ENCODE measurements around the gene GKN2. TPM values are rescaled to one million over a fixed set of nuclear protein-coding genes. Genes with fewer than 3 reads are reported as not detected.

The GKN2 gene, protein sequence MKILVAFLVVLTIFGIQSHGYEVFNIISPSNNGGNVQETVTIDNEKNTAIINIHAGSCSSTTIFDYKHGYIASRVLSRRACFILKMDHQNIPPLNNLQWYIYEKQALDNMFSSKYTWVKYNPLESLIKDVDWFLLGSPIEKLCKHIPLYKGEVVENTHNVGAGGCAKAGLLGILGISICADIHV
- total RNA-seq, result not detected

DNA sequence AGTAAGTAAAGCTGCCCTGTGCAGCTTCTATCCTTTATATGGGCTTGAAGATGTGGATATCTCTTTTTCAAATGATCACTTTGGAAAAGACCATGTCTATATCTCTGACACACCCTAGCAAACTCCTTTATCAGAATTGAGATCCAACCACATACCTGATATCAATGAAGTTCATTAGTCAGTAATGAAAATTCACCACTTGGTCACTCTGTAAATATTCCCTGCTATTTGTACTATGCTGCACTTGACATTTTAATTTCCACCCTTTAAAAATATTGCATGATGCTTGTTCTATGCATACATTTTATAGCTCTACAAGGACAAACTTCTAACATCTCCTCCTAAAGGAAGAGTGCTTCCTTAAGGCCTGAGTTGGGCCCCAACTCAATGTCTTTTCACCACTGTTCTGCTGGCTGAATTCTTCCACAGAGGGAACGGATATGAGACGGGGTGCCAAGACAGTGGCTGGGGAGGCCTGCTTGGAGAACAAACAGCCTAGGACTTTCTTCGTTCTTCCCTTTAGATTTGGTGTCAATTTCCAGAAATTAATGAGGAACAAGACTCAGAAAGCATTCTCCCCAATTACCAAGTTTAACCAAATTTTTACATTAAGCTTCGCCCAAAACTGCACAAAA lies at the start of gene GKN2:
GKN2 (minus strand) TSS at position 7 of the 635 bp plus-strand sequence. CDS start 32 bp downstream, outside the sequence.
- no peaks in the 10 kb centered on the region for H3K36me3 ChIP-seq
- no peak within 1 kb of the TSS for H3K27ac ChIP-seq
- H3K4me1 ChIP-seq, result no peaks in the 10 kb centered on the region
- no peak for DNase-seq (ENCODE audit: low spot score)
- H3K27me3 ChIP-seq, result no peaks in the 10 kb centered on the region
- no peaks in the 10 kb centered on the region for H3K9me3 ChIP-seq
- TF ChIP-seq, protein P1, sequence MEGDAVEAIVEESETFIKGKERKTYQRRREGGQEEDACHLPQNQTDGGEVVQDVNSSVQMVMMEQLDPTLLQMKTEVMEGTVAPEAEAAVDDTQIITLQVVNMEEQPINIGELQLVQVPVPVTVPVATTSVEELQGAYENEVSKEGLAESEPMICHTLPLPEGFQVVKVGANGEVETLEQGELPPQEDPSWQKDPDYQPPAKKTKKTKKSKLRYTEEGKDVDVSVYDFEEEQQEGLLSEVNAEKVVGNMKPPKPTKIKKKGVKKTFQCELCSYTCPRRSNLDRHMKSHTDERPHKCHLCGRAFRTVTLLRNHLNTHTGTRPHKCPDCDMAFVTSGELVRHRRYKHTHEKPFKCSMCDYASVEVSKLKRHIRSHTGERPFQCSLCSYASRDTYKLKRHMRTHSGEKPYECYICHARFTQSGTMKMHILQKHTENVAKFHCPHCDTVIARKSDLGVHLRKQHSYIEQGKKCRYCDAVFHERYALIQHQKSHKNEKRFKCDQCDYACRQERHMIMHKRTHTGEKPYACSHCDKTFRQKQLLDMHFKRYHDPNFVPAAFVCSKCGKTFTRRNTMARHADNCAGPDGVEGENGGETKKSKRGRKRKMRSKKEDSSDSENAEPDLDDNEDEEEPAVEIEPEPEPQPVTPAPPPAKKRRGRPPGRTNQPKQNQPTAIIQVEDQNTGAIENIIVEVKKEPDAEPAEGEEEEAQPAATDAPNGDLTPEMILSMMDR (IDR thresholded peaks at IDR 0.05), result no peak
- H3K4me3 ChIP-seq, result no peak within 1 kb of the TSS

DNA sequence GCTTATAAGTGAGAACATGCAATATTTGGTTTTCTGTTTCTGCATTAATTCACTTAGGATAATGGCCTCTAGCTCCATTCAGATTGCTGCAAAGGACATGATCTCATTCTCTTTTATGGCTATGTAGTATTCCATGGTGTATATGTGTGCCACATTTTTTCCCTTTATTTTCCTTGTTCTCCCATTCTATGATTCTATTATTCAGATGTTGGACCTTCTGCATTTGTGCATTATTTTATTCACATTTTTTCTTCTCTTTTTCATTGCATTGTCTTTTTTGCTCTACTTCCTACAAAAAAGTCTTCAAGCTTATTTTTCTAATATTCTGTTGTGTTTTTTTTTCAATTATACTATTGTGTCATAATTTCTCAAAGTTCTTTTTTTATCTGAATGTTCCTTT lies 49.2 kb upstream of the GKN2 start:
- H3K4me1 ChIP-seq, result peaks cover 0 to 4% of the 10 kb centered on the region in 2 donors
- H3K9me3 ChIP-seq, result peaks cover 0 to 9% of the 10 kb centered on the region in 2 donors
- H3K27ac ChIP-seq, result no peak overlapping the region
- no peaks in the 10 kb centered on the region for H3K36me3 ChIP-seq
- H3K4me3 ChIP-seq, result no peak overlapping the region
- no peaks in the 10 kb centered on the region for H3K27me3 ChIP-seq
- TF ChIP-seq, protein P1 (IDR thresholded peaks at IDR 0.05), result no peak
- DNase-seq (ENCODE audit: low spot score), result no peak

DNA sequence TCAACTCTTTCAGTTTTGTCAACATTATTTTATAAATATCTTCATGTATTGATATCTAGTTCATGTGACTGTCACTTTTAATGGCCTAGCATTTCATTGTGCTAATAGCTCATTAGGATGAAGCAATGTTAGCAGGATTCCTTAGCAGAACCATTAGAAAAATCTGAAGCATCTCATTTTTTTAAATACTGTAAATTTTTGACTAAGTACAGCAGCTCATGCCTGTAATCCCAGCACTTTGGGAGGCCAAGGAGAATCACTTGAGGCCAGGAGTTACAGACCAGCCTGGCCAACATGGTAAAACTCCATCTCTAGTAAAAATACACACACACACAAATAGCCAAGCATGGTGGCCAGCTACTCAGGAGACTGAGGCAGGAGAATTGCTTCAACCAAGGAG lies 44.7 kb upstream of the GKN2 start:
- TF ChIP-seq, protein P1 (IDR thresholded peaks at IDR 0.05), result no peak
- no peak overlapping the region for H3K27ac ChIP-seq
- no peak for DNase-seq (ENCODE audit: low spot score)

DNA sequence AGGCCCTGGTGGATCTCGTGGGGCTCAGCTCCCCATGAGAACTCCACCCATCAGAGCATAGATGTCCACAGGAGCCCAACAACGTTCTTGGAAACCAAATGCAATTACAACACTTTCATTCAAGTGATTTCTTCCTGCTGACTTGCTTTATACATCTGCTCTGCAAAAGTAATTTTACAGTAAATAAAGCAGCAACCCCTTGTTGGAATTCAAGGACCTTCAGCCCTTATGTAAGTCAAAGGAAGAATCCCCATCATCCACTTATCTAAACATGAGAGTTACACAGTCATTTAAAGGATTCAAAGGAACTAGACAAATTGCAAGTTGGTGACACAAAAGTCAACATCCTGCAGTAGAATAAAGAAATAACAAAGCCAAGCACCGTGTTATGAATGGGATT lies 43.2 kb upstream of the GKN2 start:
- TF ChIP-seq, protein P1 (IDR thresholded peaks at IDR 0.05), result no peak
- no peaks in the 10 kb centered on the region for H3K27me3 ChIP-seq
- DNase-seq (ENCODE audit: low spot score), result no peak
- no peak overlapping the region for H3K27ac ChIP-seq
- no peaks in the 10 kb centered on the region for H3K4me1 ChIP-seq
- H3K4me3 ChIP-seq, result no peak overlapping the region
- H3K36me3 ChIP-seq, result no peaks in the 10 kb centered on the region
- no peaks in the 10 kb centered on the region for H3K9me3 ChIP-seq

More for the DNA sequence above, 44.7 kb upstream of the GKN2 start:
- Histone ChIP-seq H3K4me3 (no peak overlapping the region), H3K4me1 (no peaks in the 10 kb centered on the region), H3K9me3 (peaks cover 0 to 9% of the 10 kb centered on the region in 2 donors), H3K27me3 (no peaks in the 10 kb centered on the region), H3K36me3 (no peaks in the 10 kb centered on the region)

DNA sequence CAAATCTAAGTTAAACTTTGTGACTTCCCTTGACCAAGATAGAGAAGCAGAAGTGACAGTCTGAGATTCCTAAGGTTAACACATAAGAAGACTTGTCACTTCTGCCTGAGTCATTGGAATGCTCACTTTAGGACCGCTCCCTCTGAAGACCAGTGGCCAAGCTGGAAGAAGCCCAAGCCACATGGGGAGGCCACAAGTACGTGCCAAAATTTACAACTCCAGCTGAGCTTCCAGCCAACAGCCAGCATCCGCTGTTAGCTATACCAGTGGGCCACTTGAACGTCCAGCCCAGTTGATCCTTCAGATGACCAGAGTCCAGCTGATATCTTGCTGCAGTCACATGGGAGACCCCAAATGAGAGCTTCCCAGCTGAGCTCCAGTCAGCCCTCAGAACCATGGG lies 42.2 kb upstream of the GKN2 start:
- TF ChIP-seq, protein P1 (IDR thresholded peaks at IDR 0.05), result no peak
- H3K4me1 ChIP-seq, result no peaks in the 10 kb centered on the region
- H3K9me3 ChIP-seq, result no peaks in the 10 kb centered on the region
- H3K27me3 ChIP-seq, result no peaks in the 10 kb centered on the region
- no peaks in the 10 kb centered on the region for H3K36me3 ChIP-seq
- peak; percentile 79 for DNase-seq (ENCODE audit: low spot score)
- H3K27ac ChIP-seq, result no peak overlapping the region
- H3K4me3 ChIP-seq, result no peak overlapping the region
